Smooth muscle cell (in vitro differentiated cells): ENCODE results near the gene KRT86. TPM values are rescaled to one million over a fixed set of nuclear protein-coding genes. Genes with fewer than 3 reads are reported as not detected.
"Not testable (repeated sequence)": the region's sequence is repeated elsewhere in the genome, so short reads cannot be mapped to it uniquely, and the experiment has no call there.

ENCODE experiments used
- DNase-seq: peaks from one replicate; lab custom pipeline; 2025; ENCODE audit not compliant: unreplicated experiment; lab: John Stamatoyannopoulos, UW
- H2AFZ ChIP-seq: fragments of 200-600 bp; sonication (generic); 2 replicates; pipeline ENCODE4 v1.6.0; 2016; ENCODE audit warnings: antibody characterized with exemption, low read depth, mild to moderate bottlenecking
- H3F3A ChIP-seq: fragments of 200-600 bp; sonication (generic); 2 replicates; pipeline ENCODE4 v1.6.0; 2017; ENCODE audit warnings: antibody characterized with exemption, low read depth
- H3K27ac ChIP-seq: fragments of 200-600 bp; sonication (generic); 2 replicates; pipeline ENCODE4 v1.5.1; 2016; ENCODE audit warnings: low read depth, mild to moderate bottlenecking
- H3K27me3 ChIP-seq: fragments of 200-600 bp; sonication (generic); 2 replicates; pipeline ENCODE4 v1.6.1; 2016; ENCODE audit warnings: low read depth, mild to moderate bottlenecking
- H3K36me3 ChIP-seq: fragments of 200-600 bp; sonication (generic); 2 replicates; pipeline ENCODE4 v1.5.1; 2016; ENCODE audit warnings: low read depth
- H3K4me1 ChIP-seq: fragments of 200-600 bp; sonication (generic); 2 replicates; pipeline ENCODE4 v1.5.1; 2016; ENCODE audit warnings: low read depth
- H3K4me2 ChIP-seq: fragments of 200-600 bp; sonication (generic); 2 replicates; pipeline ENCODE4 v1.6.0; 2016; ENCODE audit warnings: mild to moderate bottlenecking
- H3K4me3 ChIP-seq: fragments of 200-600 bp; sonication (generic); 2 replicates; pipeline ENCODE4 v1.5.1; 2016; ENCODE audit warnings: mild to moderate bottlenecking
- H3K79me2 ChIP-seq: fragments of 200-600 bp; sonication (generic); 2 replicates; pipeline ENCODE4 v1.6.0; 2016; ENCODE audit warnings: low read depth, mild to moderate bottlenecking
- H3K9ac ChIP-seq: fragments of 200-600 bp; sonication (generic); 2 replicates; pipeline ENCODE4 v1.6.0; 2016; ENCODE audit warnings: low read depth
- H3K9me3 ChIP-seq: fragments of 200-600 bp; sonication (generic); replicated peaks from 2 replicates; pipeline ENCODE4 v1.5.1; 2016; ENCODE audit warnings: low read depth
- H4K20me1 ChIP-seq: fragments of 200-600 bp; sonication (generic); 2 replicates; pipeline ENCODE4 v1.6.0; 2016; ENCODE audit warnings: low read depth
- WGBS: methylation state at CpG from one replicate; pipeline ENCODE4 v1.1.7; 2016; ENCODE audit warnings: low lambda C conversion rate; 5-methylcytosine and 5-hydroxymethylcytosine counted together
- polyA plus RNA-seq: library from polyadenylated mRNA; unstranded; fragments of >200 nt; fragmentation: Nextera tagmentation; extraction: Ambion mirVana; gene quantifications from 2 replicates; pipeline ENCODE4 v1.2.1, GENCODE V29; 2016
- total RNA-seq: library from RNA; depleted of rRNA; stranded (reverse); fragments of >200 nt; gene quantifications from 2 replicates; pipeline ENCODE4 v1.2.3, GENCODE V29; 2014
- TF ChIP-seq, protein P1 (sequence below): fragments of 200-600 bp; sonication (generic); IDR thresholded peaks from 2 replicates; pipeline ENCODE4 v1.5.1; 2017; ENCODE audit warnings: borderline replicate concordance, mild to moderate bottlenecking, antibody characterized with exemption; ENCODE audit not compliant: insufficient read depth, poor library complexity, severe bottlenecking

The KRT86 gene
- total and polyA plus RNA-seq, 2 experiments from 2014 or later = not detected

- Histone ChIP-seq H3K27ac (no peak overlapping the region), H3K79me2 (no peaks in the 10 kb centered on the region), H2AFZ (no peak overlapping the region), H3F3A (no peaks in the 10 kb centered on the region), H3K4me1 (no peaks in the 10 kb centered on the region), H4K20me1 (no peaks in the 10 kb centered on the region), H3K27me3 (peaks cover 71% of the 10 kb centered on the region), H3K4me3 (no peak overlapping the region), H3K9me3 (no peaks in the 10 kb centered on the region), H3K9ac (no peak overlapping the region), H3K4me2 (no peak overlapping the region), H3K36me3 (no peaks in the 10 kb centered on the region)
- 66% methylated on average over 9 of the region's 9 CpGs for WGBS
- no peak for DNase-seq
- TF ChIP-seq, protein P1, sequence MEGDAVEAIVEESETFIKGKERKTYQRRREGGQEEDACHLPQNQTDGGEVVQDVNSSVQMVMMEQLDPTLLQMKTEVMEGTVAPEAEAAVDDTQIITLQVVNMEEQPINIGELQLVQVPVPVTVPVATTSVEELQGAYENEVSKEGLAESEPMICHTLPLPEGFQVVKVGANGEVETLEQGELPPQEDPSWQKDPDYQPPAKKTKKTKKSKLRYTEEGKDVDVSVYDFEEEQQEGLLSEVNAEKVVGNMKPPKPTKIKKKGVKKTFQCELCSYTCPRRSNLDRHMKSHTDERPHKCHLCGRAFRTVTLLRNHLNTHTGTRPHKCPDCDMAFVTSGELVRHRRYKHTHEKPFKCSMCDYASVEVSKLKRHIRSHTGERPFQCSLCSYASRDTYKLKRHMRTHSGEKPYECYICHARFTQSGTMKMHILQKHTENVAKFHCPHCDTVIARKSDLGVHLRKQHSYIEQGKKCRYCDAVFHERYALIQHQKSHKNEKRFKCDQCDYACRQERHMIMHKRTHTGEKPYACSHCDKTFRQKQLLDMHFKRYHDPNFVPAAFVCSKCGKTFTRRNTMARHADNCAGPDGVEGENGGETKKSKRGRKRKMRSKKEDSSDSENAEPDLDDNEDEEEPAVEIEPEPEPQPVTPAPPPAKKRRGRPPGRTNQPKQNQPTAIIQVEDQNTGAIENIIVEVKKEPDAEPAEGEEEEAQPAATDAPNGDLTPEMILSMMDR = no peak
Measured at GRCh38 chr12:52251367-52252051, 22.9 kb upstream of the KRT86 start.

DNA sequence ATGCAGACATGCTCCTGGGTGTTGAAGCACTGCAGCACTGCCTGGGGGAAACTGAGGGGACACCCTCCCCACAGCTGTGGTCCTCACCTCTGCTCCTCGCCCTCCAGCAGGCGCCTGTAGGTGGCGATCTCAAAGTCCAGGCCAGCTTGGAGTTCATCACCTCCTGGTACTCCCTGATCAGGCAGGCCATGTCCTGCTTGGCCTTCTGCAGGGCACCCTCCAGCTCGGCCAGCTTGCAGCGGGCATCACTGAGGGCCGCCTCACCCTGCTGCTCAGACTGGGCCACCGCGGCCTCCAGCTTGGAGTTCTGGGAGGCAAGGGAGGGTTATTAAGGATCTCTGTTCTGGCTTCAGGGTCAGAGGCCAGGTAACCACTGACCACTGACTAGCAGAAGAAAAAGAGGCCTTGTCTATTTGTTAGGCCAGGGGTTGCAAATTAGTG lies 22.2 kb upstream of the KRT86 start:
- H3K27me3 ChIP-seq = peaks cover 78% of the 10 kb centered on the region
- H3K9me3 ChIP-seq, H3K27ac ChIP-seq, H3F3A ChIP-seq, H4K20me1 ChIP-seq, H3K4me2 ChIP-seq, H3K9ac ChIP-seq, H3K4me3 ChIP-seq, H3K36me3 ChIP-seq, DNase-seq, H3K79me2 ChIP-seq, H2AFZ ChIP-seq, H3K4me1 ChIP-seq: not testable (repeated sequence)
- 69% methylated on average over 8 of the region's 8 CpGs for WGBS
- TF ChIP-seq, protein P1 = peak; percentile 15

DNA sequence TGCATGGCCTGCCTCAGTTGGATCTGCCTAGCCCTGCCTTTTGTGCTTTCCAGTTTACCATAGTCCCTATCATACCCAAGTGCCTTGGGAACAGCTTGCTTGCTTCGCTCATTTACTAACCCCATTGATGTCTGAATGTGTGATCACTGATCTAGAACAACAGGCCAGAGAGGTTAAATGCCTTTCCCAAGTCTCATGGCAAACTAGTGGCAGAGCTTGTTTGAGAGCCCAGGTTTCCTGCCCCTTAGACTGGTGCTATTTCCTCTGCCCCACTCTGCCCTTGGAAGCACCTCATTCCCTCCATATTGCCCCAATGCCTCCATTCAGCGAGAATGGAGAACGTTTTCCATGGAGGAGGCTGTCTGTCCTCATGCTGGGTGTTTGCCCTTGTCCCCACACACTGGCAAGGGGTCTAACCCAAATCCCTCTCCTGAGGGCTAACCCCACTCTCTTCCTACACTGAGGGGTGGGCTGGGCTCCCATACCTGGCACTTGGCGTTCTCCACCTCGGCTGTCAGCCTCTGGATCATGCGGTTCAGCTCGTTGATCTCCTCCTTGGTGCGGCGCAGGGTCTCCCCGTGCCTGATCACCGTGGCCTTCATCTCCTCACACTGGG lies 21.6 kb upstream of the KRT86 start:
- 95% methylated on average over 11 of the region's 11 CpGs for WGBS
- H3K27ac ChIP-seq = no peak overlapping the region
- H3K9me3 ChIP-seq = no peaks in the 10 kb centered on the region
- no peaks in the 10 kb centered on the region for H3F3A ChIP-seq
- no peak overlapping the region for H3K9ac ChIP-seq
- no peak overlapping the region for H2AFZ ChIP-seq
- TF ChIP-seq, protein P1 = no peak
- H4K20me1 ChIP-seq = no peaks in the 10 kb centered on the region
- peaks cover 84% of the 10 kb centered on the region for H3K27me3 ChIP-seq
- no peak for DNase-seq
- no peaks in the 10 kb centered on the region for H3K79me2 ChIP-seq
- H3K4me2 ChIP-seq = no peak overlapping the region
- H3K4me1 ChIP-seq = no peaks in the 10 kb centered on the region
- no peak overlapping the region for H3K4me3 ChIP-seq
- no peaks in the 10 kb centered on the region for H3K36me3 ChIP-seq
